ENCODE data around the gene TMEM72. TPM values are rescaled to one million over a fixed set of nuclear protein-coding genes. Genes with fewer than 3 reads are reported as not detected.

TMEM72 gene
- total RNA-seq, 1 donor from 2014 or later, result not detected

DNA sequence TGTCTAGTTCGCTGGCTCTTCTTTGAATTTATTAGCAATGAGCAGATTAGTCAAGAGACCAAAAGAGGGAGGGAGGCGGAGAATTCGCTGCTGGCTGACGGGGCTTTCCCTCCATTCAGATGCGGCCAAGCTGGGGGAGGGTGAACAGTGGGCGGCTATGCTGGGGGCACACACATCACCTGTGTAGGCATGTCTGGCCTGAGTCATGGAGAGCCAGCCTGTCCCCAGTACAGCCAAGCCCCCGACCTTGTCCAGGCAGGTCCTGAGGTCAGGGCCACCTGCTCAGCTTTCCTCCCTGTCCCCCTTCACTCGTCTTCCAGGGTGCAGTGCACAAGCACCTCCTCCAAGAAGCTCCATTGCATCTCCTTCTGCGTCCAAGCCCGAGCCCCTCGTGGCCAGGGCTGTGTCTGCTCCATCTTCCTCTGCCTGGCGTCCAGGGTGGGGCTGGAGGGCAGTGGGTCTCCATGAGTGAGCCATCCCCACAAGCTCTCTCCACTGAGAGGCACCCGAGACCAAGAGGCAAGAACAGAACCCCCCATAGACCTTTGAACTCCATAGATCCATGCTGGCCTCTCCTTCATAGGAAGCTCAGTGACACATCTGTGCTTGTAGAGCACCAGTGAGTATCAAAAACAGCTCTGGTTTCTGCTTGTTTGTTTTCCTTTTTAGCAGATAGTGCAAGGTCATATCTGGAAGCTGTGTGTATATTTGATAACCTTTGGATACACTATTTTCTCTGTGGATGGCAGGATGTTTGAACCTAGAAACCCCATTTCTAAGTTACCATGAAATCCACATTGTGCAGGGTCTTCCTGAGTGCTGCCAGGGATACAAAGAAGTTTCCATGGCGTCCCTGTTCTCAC, 69.4 kb downstream of the TMEM72 start:
- DNase-seq (ENCODE audit: missing footprints), result peak; percentile 63
- no peak for ATAC-seq
- intact Hi-C loops (cut with DNase I), result no loop called here

DNA sequence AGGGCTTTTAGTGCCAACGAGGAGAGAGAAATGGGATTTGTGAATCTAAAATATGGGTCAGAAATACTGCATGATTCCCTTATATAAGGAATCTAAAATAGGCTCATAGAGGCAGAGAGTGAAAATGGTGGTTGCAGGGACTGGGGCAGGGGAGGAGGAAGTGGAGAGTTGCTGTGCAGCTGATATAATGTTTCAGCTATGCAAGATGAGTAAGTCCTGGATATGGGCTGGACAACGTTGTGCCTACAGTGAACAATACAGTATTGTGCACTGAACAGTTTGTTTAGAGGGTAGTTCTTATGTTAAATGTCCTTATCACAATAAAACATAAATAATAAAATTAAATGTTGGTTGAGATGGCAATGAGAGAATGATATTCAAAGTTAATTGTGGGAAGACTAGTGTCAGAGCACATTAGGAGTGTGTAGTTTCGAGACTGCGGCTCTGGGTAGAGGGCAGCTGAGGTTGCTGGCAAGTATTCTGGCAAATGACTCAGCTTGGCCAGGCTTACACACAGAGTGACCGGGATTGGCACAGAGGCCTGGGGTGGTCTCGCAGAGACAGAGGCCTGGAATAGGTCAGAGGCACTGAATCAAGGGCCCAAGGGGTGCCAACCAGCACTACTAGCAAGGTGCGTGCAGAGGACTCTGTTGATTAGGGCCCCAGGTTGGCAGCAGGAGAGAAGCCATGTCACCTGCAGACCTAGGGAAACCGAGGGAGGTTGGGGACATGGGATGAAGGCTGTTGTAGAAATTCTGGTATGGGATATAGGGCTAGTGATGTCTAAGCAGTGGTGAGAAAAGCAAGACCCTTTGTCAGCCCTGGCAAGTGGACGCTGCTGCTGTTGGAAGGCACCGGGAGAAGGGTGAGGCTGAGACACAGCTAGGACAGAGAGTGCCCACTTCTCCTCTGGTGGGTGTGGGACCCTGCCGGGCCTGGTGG, 70.3 kb downstream of the TMEM72 start:
- peak; percentile 80 for DNase-seq (ENCODE audit: missing footprints)
- intact Hi-C loops (cut with DNase I), result no loop called here
- peak; percentile 42 for ATAC-seq

DNA sequence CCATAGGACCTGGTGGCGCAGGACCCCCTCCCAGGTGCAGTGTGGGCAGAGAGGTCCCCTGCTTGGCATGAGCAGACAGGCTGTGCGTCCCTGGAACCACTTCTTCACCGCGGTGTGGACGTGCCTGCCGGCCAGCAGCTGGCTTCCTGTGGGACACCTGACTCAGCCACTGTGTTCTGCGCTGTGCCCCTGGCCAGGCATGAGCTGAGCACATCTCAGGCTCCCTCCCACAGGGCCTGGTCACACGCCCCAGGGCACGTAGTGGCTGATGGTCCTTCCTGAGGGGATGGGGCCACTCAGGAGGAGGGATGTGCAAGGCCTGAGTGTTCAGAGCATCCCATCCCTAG, 71.0 kb downstream of the TMEM72 start:
- DNase-seq (ENCODE audit: missing footprints) (no peak), ATAC-seq (peak; percentile 14)
- intact Hi-C loops (cut with DNase I), result no loop called here

DNA sequence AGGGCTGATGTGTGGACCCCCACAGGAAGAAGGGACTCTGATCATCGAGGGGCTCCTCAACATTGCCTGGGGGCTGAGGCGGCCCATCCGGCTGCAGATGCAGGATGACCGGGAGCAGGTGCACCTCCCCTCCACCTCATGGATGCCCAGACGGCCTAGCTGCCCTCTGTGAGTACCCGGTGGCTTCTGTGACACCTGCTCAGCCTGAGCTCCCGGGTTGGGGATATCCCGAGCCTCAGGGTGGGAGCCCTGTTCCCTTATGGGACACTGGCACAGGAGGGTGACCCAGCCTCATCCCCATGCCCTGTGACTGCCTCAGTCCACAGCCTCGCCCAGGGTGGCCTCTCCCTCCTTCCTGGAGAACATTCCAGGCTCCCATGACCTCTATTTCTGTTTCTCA, 71.4 kb downstream of the TMEM72 start:
- ATAC-seq (no peak), DNase-seq (ENCODE audit: missing footprints) (peak; percentile 37)
- intact Hi-C loops (cut with DNase I), result no loop called here

- peak; percentile 54 for DNase-seq (ENCODE audit: missing footprints)
- intact Hi-C loops (cut with DNase I), result no loop called here
- no peak for ATAC-seq
Observed at GRCh38 chr10:44983066-44983894, 72.1 kb downstream of the TMEM72 start.

GRCh38 chr10:44983895-44984278, 72.8 kb downstream of the TMEM72 start:
- intact Hi-C loops (cut with DNase I), result no loop called here
- no peak for ATAC-seq
- DNase-seq (ENCODE audit: missing footprints), result peak; percentile 53

DNA sequence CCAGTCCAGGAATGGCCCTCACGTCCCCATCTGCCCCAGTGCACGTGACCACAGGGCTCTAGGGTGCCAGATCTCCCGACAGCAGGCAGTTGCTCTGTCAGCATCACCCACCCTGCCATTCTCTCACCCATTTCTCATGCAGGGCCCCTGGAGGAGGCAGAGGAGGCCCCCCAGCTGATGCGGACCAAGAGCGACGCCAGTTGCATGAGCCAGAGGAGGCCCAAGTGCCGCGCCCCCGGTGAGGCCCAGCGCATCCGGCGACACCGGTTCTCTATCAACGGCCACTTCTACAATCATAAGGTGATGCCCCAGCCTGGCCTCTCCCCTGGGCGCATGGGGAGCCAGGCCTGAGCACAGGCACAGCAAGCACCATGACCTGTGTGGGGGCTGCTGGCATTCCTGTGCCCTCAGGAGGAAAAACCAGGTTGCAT, 73.5 kb downstream of the TMEM72 start:
- intact Hi-C loops (cut with DNase I), result no loop called here
- no peak for ATAC-seq

GRCh38 chr10:44985175-44985681, 74.1 kb downstream of the TMEM72 start:
- peak; percentile 25 for DNase-seq (ENCODE audit: missing footprints)
- intact Hi-C loops (cut with DNase I), result no loop called here
- peak; percentile 6 for ATAC-seq

More for the DNA sequence above, 73.5 kb downstream of the TMEM72 start:
- DNase-seq (ENCODE audit: missing footprints), result peak; percentile 54

- intact Hi-C loops (cut with DNase I), result no loop called here
- DNase-seq (ENCODE audit: missing footprints) (no peak), ATAC-seq (no peak)
Observed at GRCh38 chr10:44986179-44986578, 75.0 kb downstream of the TMEM72 start.

Other genes starting within 250 kb of the TMEM72 start
- 91.5 TPM for gene RASSF4, start 48.5 kb downstream of the TMEM72 start, total RNA-seq
- gene DEPP1, start 67.5 kb downstream of the TMEM72 start, total RNA-seq, result 33.0 TPM
- 13.7 TPM for gene ZNF22, start 89.6 kb downstream of the TMEM72 start, total RNA-seq